ENCODE data around the gene RGS3. TPM values are rescaled to one million over a fixed set of nuclear protein-coding genes. Genes with fewer than 3 reads are reported as not detected.

Gene RGS3
- total RNA-seq, 1 donor from 2014 or later = 158 TPM

DNA sequence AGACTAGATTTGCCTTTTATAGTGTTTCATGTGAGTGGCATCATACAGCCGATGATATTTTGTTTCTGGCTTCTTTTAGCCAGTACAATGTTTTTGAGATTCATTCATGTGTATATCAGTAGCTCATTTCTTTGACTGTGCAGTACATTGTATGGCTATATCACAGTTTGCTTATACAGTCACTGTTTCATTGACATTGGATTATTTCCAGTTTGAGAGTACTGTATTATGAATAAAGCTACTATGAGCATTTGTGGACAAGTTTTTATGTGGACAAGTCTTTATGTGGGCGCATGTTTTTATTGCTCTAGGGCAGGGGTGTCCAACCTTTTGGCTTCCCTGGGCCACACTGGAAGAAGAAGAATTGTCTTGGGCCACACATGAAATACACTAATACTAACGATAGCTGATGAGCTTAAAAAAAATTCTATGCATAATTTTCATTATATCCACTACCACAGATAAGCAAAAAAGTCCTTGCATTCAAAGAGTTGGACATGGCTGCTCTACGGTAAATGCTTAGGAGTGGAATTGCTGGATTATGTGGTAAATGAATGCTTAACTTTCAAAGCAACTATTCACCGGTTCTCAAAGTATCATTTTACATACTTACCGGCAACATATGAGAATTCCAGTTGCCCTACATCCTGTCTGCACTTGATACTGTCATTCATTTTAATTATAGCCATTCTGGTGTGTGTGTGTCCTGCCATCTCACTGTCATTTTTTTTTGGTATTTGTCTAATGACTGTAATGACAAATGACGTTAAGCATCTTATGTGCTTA lies 177.8 kb downstream of the RGS3 start:
- Histone ChIP-seq H3K27me3 (ENCODE audit: control insufficient read depth, insufficient read depth, low read length) (no peaks in the 10 kb centered on the region), H3K4me3 (ENCODE audit: low read depth, low read length) (no peak overlapping the region), H3K36me3 (ENCODE audit: control insufficient read depth, insufficient read depth, low read length) (no peaks in the 10 kb centered on the region)
- TF ChIP-seq, protein P1, sequence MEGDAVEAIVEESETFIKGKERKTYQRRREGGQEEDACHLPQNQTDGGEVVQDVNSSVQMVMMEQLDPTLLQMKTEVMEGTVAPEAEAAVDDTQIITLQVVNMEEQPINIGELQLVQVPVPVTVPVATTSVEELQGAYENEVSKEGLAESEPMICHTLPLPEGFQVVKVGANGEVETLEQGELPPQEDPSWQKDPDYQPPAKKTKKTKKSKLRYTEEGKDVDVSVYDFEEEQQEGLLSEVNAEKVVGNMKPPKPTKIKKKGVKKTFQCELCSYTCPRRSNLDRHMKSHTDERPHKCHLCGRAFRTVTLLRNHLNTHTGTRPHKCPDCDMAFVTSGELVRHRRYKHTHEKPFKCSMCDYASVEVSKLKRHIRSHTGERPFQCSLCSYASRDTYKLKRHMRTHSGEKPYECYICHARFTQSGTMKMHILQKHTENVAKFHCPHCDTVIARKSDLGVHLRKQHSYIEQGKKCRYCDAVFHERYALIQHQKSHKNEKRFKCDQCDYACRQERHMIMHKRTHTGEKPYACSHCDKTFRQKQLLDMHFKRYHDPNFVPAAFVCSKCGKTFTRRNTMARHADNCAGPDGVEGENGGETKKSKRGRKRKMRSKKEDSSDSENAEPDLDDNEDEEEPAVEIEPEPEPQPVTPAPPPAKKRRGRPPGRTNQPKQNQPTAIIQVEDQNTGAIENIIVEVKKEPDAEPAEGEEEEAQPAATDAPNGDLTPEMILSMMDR (IDR thresholded peaks at IDR 0.05; ENCODE audit: insufficient read depth, low read length, poor library complexity, severe bottlenecking) = no peak
- DNase-seq (ENCODE audit: low read depth) = no peak

DNA sequence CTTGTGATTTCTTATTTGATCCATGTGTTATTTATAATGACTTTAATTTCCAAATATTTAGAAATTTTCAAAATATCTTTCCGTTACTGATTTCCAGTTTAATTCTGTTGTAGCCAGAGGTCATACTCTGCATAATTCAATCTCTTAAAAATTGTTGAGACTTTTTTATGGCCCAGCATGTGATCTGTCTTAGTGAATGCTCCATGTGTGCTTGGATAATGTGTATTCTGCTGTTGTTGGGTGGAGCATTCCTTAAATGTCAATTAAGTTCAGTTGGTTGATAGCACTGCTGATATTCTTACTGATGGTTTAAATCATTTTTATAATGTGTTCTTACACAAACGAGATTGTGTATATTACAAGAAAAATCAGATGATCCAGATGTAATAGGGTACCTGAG lies 180.8 kb downstream of the RGS3 start:
- TF ChIP-seq, protein P1 (IDR thresholded peaks at IDR 0.05; ENCODE audit: insufficient read depth, low read length, poor library complexity, severe bottlenecking) = no peak
- Histone ChIP-seq H3K4me3 (ENCODE audit: low read depth, low read length) (no peak overlapping the region), H3K27me3 (ENCODE audit: control insufficient read depth, insufficient read depth, low read length) (no peaks in the 10 kb centered on the region), H3K36me3 (ENCODE audit: control insufficient read depth, insufficient read depth, low read length) (no peaks in the 10 kb centered on the region)
- DNase-seq (ENCODE audit: low read depth) = no peak

DNA sequence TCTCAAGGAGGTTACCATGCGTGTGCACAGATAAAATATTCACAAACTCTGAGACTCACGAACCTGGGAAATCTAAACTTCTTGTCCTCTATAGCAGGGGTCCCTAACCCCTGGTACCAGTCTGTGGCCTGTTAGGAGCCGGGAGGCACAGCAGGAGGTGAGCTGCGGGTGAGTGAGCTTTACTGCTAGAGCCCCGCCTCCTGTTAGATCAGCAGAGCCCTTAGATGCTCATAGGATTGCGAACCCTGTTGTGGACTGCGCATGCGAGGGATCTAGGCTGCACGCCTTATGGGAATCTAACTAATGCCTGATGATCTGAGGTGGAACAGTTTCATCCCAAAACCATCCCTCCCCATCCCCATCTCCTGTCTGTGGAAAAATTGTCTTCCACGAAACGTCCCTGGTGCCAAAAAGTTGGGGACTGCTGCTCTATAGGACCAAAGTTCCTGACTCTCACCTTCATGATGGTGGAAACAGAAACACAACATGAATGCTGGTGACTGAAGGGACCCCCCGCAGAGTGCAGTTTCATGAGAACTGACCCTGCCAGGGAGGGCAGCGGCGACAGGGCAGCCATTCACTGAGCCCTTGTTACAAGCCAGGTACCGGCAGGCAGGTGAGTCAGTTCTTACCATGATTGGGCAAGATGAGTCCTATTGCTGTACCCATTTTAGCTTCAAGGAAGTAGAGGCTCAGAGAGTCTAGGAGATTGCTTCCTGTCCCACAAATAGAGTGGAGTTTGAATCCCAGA lies 181.9 kb downstream of the RGS3 start:
- no peak for DNase-seq (ENCODE audit: low read depth)
- Histone ChIP-seq H3K27me3 (ENCODE audit: control insufficient read depth, insufficient read depth, low read length) (no peaks in the 10 kb centered on the region), H3K4me3 (ENCODE audit: low read depth, low read length) (no peak overlapping the region), H3K36me3 (ENCODE audit: control insufficient read depth, insufficient read depth, low read length) (no peaks in the 10 kb centered on the region)
- TF ChIP-seq, protein P1 (IDR thresholded peaks at IDR 0.05; ENCODE audit: insufficient read depth, low read length, poor library complexity, severe bottlenecking) = no peak

DNA sequence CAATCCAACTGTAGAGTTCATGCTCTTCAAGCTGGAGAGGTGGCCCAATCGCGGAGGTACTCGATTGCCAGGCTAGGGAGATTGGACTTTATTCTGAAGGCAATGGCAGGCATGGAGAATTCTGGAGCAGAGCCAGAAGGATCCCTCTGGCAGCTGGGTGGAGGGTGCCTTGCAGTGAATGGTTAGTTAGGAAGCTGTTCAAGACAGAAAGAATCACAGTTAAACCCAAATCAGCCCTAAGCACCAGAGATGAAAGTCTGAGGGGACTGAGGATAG lies 182.4 kb downstream of the RGS3 start:
- no peak for DNase-seq (ENCODE audit: low read depth)
- TF ChIP-seq, protein P1 (IDR thresholded peaks at IDR 0.05; ENCODE audit: insufficient read depth, low read length, poor library complexity, severe bottlenecking) = no peak
- H3K36me3 ChIP-seq (ENCODE audit: control insufficient read depth, insufficient read depth, low read length) = no peaks in the 10 kb centered on the region
- no peaks in the 10 kb centered on the region for H3K27me3 ChIP-seq (ENCODE audit: control insufficient read depth, insufficient read depth, low read length)
- H3K4me3 ChIP-seq (ENCODE audit: low read depth, low read length) = no peak overlapping the region

DNA sequence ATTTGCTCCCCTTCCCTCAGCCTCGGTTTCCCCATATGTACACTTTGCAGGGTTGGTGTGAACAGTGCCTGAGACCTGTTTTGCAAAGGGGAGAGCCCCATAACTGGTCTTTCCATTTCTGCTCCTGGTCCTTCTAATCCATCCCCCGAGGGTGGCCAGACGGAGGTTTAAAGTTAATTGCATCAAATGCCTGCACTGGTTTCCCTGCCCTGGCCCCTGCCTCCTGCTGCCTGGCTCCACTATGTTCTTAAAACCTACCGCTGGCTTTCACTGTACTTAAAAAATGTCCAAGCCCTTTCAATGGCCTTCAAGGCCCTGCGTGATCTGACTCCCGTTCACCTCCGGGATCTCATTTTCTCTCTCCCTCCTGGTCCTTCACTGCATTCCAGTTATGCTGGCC lies 183.0 kb downstream of the RGS3 start:
- TF ChIP-seq, protein P1 (IDR thresholded peaks at IDR 0.05; ENCODE audit: insufficient read depth, low read length, poor library complexity, severe bottlenecking) = no peak
- no peaks in the 10 kb centered on the region for H3K36me3 ChIP-seq (ENCODE audit: control insufficient read depth, insufficient read depth, low read length)
- DNase-seq (ENCODE audit: low read depth) = no peak
- no peak overlapping the region for H3K4me3 ChIP-seq (ENCODE audit: low read depth, low read length)
- H3K27me3 ChIP-seq (ENCODE audit: control insufficient read depth, insufficient read depth, low read length) = no peaks in the 10 kb centered on the region

Other genes starting within 250 kb of the RGS3 start
- gene FKBP15, start 242.4 kb upstream of the RGS3 start, total RNA-seq = 17.2 and 17.7 TPM in 2 replicates
- 19.8 and 20.9 TPM in 2 replicates for gene SLC31A1, start 242.2 kb upstream of the RGS3 start, total RNA-seq
- gene CDC26, start 188.2 kb upstream of the RGS3 start, total RNA-seq = 22.1 and 28.5 TPM in 2 replicates
- gene PRPF4, start 188.1 kb upstream of the RGS3 start, total RNA-seq = 30.1 and 34.4 TPM in 2 replicates
- gene RNF183, start 160.4 kb upstream of the RGS3 start, total RNA-seq = not detected in 2 replicates
- 2.7 and 3.0 TPM in 2 replicates for gene WDR31, start 123.5 kb upstream of the RGS3 start, total RNA-seq
- 9.1 and 9.6 TPM in 2 replicates for gene BSPRY, start 114.2 kb upstream of the RGS3 start, total RNA-seq
- 22.3 and 27.4 TPM in 2 replicates for gene HDHD3, start 86.7 kb upstream of the RGS3 start, total RNA-seq
- 6.2 and 6.7 TPM in 2 replicates for gene ALAD, start 62.4 kb upstream of the RGS3 start, total RNA-seq
- gene POLE3, start 53.1 kb upstream of the RGS3 start, total RNA-seq = 58.0 and 64.1 TPM in 2 replicates
- 0.88 and 1.4 TPM in 2 replicates for gene C9orf43, start 53.0 kb upstream of the RGS3 start, total RNA-seq

All from kidney epithelial cell (primary cell).